Vagina (tissue), 2 donors: Measurements from ENCODE around the gene EXOC6.
"Not testable (repeated sequence)": the region's sequence is repeated elsewhere in the genome, so short reads cannot be mapped to it uniquely, and the experiment has no call there.

ENCODE experiments used
- CTCF ChIP-seq, 3 experiments: fragments of 450-650 bp in 2 of 3; fragments of 200-600 bp in 1 of 3; sonication (generic) in 1 of 3; IDR thresholded peaks; one replicate each; pipeline ENCODE4 v1.5.1; 2017 to 2019; ENCODE audit warnings: antibody characterized with exemption in 3 of 3, mild to moderate bottlenecking in 2 of 3, moderate library complexity in 2 of 3
- POLR2A ChIP-seq, 2 donors: fragments of 450-650 bp; IDR thresholded peaks; one replicate each; pipeline ENCODE4 v1.6.1; 2017; ENCODE audit warnings: antibody characterized with exemption in 2 of 2, mild to moderate bottlenecking in 2 of 2, moderate library complexity in 2 of 2
- POLR2AphosphoS5 ChIP-seq, 2 donors: sonication (generic); formaldehyde crosslinking; IDR thresholded peaks; one replicate each; pipeline ENCODE4 v1.9.0; 2017; ENCODE audit warnings: antibody characterized with exemption in 2 of 2, mild to moderate bottlenecking in 2 of 2, low read depth in 1 of 2; ENCODE audit not compliant: insufficient read depth in 1 of 2

GRCh38 chr10:92952573-92952972 is 104.3 kb downstream of the EXOC6 start:
- TF ChIP-seq POLR2AphosphoS5 (IDR thresholded peaks at IDR 0.05; ENCODE audit: insufficient read depth in 1 of 2, low read depth in 1 of 2); CTCF (IDR thresholded peaks at IDR 0.05); POLR2A (IDR thresholded peaks at IDR 0.05): not testable (repeated sequence)
